Measurements from ENCODE around the gene CPNE5.

The CPNE5 gene

DNA sequence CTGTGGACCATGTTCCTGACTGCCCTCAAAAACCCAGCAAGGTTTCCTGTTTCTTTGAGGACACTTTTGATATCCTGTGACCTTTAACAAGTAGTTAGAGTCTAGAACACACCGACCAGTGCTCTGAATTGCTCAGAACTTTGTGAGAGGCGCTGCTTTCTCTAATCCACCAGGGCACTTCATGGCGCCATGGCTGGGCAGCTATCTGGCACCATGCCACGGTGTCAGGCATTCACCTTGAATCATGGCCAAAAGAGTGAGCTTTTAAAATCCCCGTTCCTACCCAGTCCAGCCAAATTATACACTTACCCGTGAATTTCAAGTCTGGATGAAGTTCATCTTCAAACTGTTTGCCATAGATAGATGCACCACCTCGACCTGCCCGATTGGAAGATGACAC, 17.0 kb upstream of the CPNE5 start:
- no peak for DNase-seq

- DNase-seq, result no peak
Observed at GRCh38 chr6:36855750-36856149, 16.5 kb upstream of the CPNE5 start.

GRCh38 chr6:36853325-36853724, 14.1 kb upstream of the CPNE5 start:
- no peak for DNase-seq

DNA sequence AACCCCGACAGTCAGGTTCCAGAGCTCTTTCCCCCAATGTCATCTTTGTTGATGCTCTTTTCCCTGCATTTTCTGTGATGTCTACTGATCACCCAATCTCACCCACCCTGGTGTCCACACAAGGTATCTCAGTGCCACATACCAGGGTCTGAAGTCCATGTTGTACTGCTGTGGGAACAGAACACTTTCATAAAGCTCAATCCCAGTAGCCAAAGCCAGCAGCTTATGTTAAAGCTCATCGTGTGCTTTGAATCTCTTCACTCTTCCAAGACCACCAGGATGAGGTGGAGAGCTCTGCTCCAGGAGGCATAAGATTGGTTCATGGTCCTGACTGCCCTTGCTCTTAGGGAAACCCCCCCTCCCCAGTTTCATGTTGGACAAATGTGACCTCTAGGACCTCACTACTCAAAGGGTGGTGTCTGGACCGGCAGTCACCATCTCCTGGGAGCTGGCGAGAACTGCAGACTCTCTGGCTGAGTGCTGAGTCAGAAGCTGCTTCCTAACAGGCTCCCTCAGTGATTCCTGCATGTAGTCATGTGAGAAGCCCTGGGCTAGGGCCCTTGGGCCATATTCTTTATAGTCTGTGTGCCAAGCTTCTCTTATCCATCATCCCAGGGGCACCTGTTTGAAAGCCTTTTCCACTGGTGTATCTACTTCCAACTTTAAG, 13.4 kb upstream of the CPNE5 start:
- DNase-seq, result no peak

- DNase-seq, result no peak
Observed at GRCh38 chr6:36851626-36852025, 12.4 kb upstream of the CPNE5 start.

DNA sequence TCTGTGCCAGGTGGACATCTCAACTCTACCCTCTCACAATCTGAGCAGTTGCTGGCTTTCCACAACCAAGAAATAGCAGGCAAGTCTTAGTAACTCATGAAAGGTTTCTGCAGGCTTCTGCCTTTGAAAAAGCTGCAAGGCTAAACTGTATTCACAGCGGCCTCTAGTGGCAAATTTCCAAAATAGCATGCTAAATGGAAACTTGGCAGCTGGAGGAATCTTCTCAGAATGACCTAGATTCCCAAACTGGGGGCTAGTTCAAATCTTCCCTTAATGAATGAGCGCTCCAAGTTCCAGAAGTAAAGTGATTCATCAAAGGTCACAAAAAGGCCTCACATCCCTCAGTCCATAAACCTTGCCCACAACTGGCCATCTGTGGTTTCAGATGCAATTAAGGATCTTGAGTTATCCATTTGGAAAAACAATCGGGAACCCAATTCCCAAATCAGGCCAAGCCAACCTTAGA, 11.9 kb upstream of the CPNE5 start:
- DNase-seq, result peak; percentile 48

DNA sequence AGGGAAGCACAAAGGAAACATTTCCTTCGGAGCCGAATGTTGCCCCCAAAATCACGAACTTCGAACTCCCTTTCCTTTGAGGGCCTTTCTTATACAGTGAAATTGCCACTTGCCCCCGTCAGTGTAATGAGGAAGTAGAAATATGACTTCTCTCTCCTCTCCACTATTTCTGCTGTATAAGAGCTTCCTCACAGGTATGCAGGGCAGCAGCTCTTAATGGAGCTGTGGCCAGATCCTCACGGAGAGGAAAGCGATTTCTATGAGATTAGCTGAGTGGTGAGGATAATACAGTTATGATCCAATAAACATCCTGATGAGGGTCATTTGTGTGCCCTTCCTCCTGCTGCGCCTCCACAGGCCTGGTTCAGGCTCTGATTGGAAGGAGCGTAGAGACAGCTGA, 10.8 kb upstream of the CPNE5 start:
- DNase-seq, result no peak

DNA sequence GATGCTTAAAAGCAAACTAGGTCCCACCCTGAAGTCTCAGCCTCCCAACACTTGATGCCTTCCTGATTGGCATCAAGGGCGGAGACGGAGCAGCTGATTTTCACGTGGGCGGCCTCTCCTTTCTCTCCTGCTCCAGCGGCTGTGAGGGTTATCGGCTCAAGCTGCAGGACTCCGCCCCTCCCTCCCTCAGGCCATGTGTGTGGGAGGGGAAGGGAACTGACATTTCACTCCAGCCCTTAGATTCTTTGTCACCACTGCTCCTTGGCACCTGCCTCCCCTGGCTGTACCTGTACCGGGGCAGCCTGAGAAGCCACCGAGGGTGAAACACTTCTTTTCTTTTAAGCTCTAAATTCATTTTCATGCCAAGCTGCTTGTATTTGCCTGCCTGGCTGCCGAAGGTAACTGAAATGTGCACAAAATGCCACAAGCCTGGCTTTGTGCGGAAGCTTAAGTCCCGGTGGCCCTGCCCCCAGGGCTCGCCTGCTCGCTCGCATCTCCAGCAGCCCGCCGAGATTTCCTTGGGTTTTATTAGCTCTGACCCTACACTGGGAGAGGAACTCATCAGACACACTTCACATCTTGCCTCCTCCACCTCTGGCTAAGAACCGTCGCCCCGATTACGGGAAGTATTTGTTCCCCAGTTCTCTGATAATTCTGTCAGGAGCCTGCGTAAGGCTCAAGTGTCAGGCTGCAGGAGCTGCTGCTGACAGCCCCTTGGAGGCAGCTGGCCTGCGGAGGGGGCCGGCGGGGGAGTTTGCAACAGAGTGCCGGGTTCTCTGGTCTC, 9.6 kb upstream of the CPNE5 start:
- no peak for DNase-seq

DNA sequence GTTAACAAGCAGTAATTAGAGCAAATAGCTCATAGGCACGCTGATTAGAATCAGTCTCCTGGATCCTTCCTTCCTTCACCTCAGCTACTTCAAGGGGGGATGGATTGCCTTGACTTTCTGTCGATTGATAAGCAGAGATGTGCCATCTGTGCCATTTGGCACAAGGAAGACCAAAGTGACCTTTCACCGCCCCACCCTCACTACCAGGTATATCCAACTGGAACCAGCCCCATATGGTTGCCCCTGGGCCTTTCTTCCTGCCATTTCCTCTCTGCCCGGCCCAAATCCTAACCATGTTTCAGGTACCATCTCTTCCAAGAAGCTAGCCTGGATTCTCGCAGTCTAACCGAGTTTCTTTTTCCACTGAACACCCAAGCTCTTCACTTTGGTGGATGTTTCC, 8.7 kb upstream of the CPNE5 start:
- DNase-seq, result no peak

DNA sequence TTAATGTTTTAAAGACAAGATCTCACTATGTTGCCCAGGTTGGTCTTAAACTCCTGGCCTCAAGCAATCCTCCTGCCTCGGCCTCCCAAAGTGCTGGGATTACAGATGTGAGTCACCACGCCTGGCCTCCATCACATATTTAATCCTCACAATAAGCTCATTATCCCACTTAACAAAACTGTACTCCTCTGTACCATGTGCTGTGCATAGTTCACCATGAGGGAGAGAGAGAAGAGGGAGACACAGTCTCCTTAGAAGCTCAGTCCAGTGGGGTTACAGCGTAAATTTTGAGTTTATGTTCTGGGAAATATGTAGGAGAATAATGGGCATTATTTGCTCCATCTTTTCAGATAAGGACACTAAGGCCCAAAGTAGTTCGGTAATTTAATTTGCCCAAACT, 7.9 kb upstream of the CPNE5 start:
- DNase-seq, result no peak

DNA sequence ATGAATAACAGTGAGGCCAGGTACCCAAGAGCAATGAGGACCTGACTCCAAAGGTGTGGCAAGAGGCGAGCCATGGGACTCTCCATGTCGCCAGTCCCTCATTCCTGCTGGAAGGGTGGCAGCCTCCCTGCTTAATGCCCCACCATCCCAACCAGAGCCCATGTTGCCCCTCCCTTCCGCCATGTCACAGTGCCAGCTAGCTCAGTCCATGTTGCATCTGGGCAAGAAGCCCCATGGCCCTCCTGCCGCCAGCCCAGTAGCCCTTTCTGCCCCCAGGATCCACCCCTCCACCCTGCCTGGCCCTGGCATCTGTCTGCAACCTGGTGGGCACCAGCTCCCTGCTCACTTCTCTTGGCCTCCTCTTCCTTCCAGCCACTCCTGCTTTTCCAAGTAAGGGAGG, 6.0 kb upstream of the CPNE5 start:
- DNase-seq, result no peak

- DNase-seq, result no peak
Observed at GRCh38 chr6:36844232-36845170, 5.3 kb upstream of the CPNE5 start.

DNA sequence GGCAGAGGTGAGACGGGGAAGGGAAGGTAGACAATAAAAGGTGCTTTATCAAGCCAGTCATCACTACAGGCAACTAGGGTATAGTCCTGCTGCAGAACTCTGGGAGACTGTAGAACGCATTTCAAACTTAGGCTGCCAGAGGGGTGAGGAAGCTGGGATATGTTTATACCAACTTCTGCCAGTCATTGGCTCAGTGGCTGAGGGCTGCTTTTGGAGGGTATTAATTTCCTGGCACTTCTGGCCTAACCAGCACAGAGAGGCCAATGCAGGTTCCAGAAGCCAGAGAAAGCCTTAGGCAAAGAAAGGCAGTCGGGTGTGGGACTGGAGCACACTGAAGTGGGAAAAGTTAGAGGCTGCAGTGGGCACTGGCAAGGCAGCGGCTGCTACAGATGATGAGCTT, 3.9 kb upstream of the CPNE5 start:
- DNase-seq, result no peak

GRCh38 chr6:36841756-36842155, 2.5 kb upstream of the CPNE5 start:
- no peak for DNase-seq

DNA sequence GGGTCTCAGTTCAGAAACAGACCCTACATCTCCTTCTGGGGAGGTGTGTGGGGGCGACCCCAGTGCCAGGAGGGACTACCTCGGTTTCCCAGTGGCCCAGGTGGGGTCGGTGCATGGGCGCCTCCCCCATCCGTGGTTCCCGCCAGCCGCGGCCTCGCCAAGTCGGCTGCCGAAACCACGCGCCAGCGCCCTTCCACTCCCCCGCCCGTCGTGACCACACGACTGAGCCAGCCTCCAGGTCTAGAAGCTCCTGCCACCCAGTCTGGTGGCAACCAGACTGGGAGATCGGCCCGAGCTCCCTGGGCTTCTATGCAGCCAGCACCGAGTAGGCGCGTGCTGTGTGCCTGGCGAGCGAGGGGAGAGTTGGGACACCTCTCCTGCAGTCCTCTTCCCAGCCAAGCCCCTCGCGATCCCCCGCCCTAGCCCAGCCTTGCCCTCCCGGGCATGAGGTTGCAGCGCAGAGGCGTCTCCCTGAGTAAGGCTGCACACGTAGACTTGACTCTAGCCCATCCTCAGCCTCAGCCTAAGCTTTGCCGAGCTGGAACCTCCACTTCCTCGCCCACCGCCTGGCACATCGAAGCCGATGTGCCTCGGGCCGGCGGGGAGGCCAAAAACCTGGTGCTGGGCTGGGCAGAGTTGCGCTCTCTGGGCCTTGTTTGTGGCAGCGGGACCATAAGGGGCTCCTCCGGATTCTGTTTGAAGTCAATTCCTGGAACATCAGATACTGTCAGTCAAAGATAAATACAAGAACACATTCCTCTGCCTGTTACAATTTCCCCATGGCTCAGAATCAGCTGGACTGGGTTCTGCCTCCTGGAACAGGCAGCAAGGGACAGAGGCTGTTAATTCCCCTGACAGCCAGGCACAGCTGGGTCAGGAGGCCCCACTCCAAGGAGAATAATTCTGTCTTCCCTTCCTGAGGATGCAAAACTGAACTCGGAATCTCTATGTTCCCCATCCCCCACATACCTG, 1.5 kb upstream of the CPNE5 start:
- DNase-seq, result no peak

DNA sequence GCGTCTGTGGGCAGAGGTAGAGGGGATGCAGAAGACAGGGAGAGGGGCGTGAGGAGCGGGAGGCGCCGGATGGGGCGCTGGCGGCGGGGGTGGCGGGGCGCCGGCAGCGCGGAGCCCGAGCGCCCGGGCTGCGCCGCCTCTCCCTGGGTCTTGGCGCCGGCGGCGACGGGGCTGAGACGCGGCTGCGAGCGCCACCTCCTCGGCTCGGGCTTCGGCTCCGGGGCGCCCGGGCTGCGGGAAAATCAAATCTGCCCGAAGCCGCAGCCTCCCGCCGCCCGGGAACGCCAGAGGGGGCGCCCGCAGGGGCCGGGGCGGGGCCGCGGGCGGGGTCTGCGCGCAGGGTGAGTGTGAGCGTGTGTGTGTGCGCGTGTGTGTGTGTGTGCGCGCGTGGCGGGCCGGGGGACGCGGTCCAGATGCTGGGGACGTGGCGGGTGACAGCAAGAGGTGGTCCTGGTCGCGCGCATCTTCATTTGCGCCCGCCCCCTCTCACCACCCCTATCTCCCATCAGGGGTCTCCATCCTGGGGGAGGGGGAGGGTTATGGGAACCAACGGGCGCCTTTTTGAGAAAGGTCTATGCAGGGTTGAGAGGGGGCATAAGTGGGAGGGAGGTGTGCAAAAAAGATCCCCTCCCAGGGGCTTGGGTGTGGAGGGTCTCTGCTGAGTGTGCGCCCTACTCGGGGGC, 646 bp upstream of the CPNE5 start:
- DNase-seq, result peak; percentile 46

DNA sequence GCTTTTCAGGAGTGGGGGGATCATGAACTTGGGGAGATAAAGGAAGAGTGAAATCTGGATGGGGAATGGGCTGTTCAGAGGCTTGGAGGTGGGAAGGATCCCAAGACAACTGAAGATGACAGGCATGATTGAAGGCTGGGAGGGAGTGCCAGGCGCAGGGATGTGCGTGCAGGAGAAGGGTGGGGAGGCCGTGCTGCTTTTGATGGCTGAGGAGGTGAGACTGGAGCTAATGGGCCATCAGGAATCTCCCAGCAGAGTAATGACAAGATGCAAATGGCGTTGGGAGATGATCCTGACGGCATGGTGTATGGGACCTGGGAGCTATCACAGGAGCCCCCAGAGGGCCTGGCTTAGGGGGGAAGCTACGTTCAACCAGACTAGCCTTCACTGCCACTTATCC, 1.6 kb downstream of the CPNE5 start:
- no peak for DNase-seq

DNA sequence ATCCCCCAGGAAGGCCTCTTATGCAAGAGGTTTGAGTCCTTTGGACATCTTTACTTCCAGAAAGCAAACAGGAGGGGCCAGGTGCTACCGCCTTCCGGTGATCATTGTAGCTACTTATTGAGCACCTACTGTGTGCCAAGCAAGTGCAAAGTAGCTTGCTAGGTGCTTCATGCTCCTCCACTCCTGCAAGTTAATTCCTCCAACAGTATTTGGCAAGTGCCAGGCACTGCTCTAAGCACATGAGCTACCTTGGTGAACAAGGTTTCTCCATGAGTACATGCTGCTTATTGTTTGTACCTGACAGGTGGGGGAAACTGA, 2.3 kb downstream of the CPNE5 start:
- no peak for DNase-seq

GRCh38 chr6:36836111-36837021, 2.9 kb downstream of the CPNE5 start:
- DNase-seq, result no peak

DNA sequence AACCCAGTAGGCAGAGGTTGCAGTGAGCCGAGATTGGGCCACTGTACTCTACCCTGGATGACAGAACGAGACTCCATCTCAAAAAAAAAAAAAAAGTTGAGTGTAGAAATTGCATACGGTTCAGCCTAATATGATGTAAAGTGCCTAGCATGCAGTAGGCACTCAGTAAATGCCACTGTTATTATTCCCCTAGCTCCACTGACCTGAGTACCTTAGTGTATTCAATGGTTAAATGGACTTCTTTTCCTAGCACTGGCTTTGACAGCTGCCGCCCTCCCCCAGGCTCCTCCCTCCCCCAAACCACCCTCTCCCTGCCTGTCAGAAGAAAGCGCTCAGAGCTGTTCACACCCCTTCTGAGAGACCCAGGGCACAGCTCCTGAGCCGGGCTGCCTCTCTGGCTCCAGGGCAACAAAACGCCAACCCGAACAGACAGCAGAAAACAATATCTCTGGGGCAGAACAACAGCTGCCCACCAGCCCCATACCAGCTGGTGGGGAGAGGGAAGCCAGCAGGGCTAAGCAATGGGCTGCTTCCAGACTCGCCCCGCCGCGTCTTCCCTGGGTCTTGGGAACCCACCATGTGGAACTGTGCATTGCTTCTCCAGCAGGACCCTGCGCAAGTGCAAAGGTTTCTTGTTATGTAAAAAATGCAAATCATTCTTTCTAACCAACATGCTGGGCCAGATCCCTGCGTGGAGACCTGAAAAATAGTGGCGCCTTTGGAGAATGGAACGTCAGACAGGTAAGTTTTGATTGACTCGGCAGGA, 4.5 kb downstream of the CPNE5 start:
- no peak for DNase-seq
